ENCODE results near the gene TSPAN11. TPM values are rescaled to one million over a fixed set of nuclear protein-coding genes. Genes with fewer than 3 reads are reported as not detected.

The TSPAN11 gene
- total and polyA plus RNA-seq, 2 experiments from 2014 or later, result 2.1 to 6.0 TPM

DNA sequence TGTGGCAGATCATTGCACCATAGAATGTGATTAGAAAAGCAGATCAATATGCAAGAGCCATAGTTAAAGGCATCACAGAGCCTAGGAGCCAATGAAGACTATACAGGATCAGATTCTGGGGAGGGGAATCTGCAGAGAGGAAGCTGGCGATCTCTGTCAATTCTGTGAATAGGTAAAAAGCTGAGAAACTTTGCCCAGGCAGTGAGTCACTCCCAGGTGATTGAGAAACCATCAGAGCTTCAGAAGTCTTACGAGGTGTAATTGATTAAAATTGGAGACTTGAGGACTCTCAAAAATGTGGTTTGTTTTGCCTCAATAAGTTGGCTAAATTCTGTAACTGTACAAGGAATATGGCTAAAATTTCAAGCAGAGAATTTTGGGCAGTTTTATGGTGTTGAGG is 41.7 kb upstream of the TSPAN11 start (continued):
- TF ChIP-seq, protein P1, sequence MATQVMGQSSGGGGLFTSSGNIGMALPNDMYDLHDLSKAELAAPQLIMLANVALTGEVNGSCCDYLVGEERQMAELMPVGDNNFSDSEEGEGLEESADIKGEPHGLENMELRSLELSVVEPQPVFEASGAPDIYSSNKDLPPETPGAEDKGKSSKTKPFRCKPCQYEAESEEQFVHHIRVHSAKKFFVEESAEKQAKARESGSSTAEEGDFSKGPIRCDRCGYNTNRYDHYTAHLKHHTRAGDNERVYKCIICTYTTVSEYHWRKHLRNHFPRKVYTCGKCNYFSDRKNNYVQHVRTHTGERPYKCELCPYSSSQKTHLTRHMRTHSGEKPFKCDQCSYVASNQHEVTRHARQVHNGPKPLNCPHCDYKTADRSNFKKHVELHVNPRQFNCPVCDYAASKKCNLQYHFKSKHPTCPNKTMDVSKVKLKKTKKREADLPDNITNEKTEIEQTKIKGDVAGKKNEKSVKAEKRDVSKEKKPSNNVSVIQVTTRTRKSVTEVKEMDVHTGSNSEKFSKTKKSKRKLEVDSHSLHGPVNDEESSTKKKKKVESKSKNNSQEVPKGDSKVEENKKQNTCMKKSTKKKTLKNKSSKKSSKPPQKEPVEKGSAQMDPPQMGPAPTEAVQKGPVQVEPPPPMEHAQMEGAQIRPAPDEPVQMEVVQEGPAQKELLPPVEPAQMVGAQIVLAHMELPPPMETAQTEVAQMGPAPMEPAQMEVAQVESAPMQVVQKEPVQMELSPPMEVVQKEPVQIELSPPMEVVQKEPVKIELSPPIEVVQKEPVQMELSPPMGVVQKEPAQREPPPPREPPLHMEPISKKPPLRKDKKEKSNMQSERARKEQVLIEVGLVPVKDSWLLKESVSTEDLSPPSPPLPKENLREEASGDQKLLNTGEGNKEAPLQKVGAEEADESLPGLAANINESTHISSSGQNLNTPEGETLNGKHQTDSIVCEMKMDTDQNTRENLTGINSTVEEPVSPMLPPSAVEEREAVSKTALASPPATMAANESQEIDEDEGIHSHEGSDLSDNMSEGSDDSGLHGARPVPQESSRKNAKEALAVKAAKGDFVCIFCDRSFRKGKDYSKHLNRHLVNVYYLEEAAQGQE (IDR thresholded peaks at IDR 0.05; ENCODE audit: unreplicated experiment), result no peak
- TF ChIP-seq NANOG (IDR thresholded peaks at IDR 0.05; ENCODE audit: borderline replicate concordance) (no peak), CREB1 (CRISPR knock-in tag; IDR thresholded peaks at IDR 0.05; ENCODE audit: low read depth) (no peak)
- TF ChIP-seq, protein P2, sequence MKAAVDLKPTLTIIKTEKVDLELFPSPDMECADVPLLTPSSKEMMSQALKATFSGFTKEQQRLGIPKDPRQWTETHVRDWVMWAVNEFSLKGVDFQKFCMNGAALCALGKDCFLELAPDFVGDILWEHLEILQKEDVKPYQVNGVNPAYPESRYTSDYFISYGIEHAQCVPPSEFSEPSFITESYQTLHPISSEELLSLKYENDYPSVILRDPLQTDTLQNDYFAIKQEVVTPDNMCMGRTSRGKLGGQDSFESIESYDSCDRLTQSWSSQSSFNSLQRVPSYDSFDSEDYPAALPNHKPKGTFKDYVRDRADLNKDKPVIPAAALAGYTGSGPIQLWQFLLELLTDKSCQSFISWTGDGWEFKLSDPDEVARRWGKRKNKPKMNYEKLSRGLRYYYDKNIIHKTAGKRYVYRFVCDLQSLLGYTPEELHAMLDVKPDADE (IDR thresholded peaks at IDR 0.05), result no peak

DNA sequence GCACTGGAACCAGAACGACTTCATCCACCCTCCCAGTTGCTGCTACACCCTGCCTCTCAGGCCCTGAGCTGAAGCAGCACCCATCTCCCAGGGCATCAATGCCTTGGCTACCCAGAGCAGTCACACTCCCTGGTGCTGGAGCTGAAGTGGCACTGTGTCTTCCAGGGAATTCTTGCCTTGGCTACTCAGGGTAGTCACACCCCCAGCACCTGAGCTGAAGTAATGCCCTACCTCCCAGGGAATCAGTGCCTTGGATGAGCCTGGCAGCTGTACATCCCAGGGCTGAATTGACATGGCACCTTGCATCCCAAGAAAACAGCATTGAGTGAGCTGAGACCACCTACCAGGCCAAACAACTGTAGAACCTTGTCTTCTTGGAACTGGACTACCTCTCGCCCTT is 41.2 kb upstream of the TSPAN11 start:
- H3K36me3 Mint-ChIP-seq (ENCODE audit: low read depth), result no peaks in the 10 kb centered on the region; the same call in 2 of the 3 replicates
- Histone ChIP-seq H3F3A (replicated peaks; ENCODE audit: low read depth) (no peaks in the 10 kb centered on the region), H3K36me3 (ENCODE audit: insufficient read depth) (no peaks in the 10 kb centered on the region), H3K4me2 (no peak overlapping the region), H3K4me3 (no peak overlapping the region), H3K79me2 (replicated peaks; ENCODE audit: insufficient read depth) (no peaks in the 10 kb centered on the region), H2AFZ (no peak overlapping the region), H3K27me3 (ENCODE audit: insufficient read depth) (no peaks in the 10 kb centered on the region), H4K20me1 (replicated peaks; ENCODE audit: insufficient read depth) (no peaks in the 10 kb centered on the region), H3K9me2 (ENCODE audit: insufficient read depth) (peaks cover 4% of the 10 kb centered on the region; the same call in 1 of the 2 replicates), H3K27ac (ENCODE audit: low read depth) (no peak overlapping the region), H3K4me1 (ENCODE audit: insufficient read depth) (no peaks in the 10 kb centered on the region)
- no peak overlapping the region for H3K27ac Mint-ChIP-seq
- no peaks in the 10 kb centered on the region for H3K27me3 Mint-ChIP-seq (ENCODE audit: insufficient read depth, low read depth, poor library complexity)
- ATAC-seq (no peak), DNase-seq (ENCODE audit: low spot score) (no peak)
- TF ChIP-seq STAT1 (IDR thresholded peaks at IDR 0.05; ENCODE audit: unreplicated experiment) (no peak), NANOG (IDR thresholded peaks at IDR 0.05; ENCODE audit: borderline replicate concordance) (no peak)
- TF ChIP-seq, protein P3, sequence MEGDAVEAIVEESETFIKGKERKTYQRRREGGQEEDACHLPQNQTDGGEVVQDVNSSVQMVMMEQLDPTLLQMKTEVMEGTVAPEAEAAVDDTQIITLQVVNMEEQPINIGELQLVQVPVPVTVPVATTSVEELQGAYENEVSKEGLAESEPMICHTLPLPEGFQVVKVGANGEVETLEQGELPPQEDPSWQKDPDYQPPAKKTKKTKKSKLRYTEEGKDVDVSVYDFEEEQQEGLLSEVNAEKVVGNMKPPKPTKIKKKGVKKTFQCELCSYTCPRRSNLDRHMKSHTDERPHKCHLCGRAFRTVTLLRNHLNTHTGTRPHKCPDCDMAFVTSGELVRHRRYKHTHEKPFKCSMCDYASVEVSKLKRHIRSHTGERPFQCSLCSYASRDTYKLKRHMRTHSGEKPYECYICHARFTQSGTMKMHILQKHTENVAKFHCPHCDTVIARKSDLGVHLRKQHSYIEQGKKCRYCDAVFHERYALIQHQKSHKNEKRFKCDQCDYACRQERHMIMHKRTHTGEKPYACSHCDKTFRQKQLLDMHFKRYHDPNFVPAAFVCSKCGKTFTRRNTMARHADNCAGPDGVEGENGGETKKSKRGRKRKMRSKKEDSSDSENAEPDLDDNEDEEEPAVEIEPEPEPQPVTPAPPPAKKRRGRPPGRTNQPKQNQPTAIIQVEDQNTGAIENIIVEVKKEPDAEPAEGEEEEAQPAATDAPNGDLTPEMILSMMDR (conservative IDR thresholded peaks at IDR 0.05; ENCODE audit: low read depth in 2 of 2), result no peak
- TF ChIP-seq, protein P1 (IDR thresholded peaks at IDR 0.05; ENCODE audit: unreplicated experiment), result no peak
- H3K4me1 Mint-ChIP-seq, result no peaks in the 10 kb centered on the region
- peaks cover 20% of the 10 kb centered on the region for H3K9me3 Mint-ChIP-seq
- H3K4me3 Mint-ChIP-seq, result no peak overlapping the region

Measured in GM23338 (cell line).